Lung (tissue), 16 donors: ENCODE results near the gene SOX2. TPM values are rescaled to one million over a fixed set of nuclear protein-coding genes. Genes with fewer than 3 reads are reported as not detected.

Source experiments
- ATAC-seq: fragments of 200-7000 bp; cut with Tn5 transposase; one replicate; pipeline ENCODE4 v1.9.1; 2020; ENCODE audit warnings: moderate number of reproducible peaks; ENCODE audit not compliant: insufficient read depth, low FRiP score
- DNase-seq, 3 donors: peaks; one replicate each; pipeline ENCODE4 v3.0.0-alpha.2; 2013 to 2017
- H3K27ac ChIP-seq, 2 donors: one replicate each; pipeline ENCODE4 v1.5.1; 2013; ENCODE audit warnings: mild to moderate bottlenecking in 2 of 2, moderate library complexity in 2 of 2, control low read depth in 1 of 2, inconsistent platforms in 1 of 2, low read depth in 1 of 2, low read length in 1 of 2
- H3K27me3 ChIP-seq, 3 donors: one replicate each; pipeline ENCODE4 v1.5.1; 2013; ENCODE audit warnings: low read length in 2 of 3; ENCODE audit not compliant: control insufficient read depth in 3 of 3, insufficient read depth in 3 of 3
- H3K36me3 ChIP-seq, 4 donors: one replicate each; pipeline ENCODE4 v1.5.1; 2013; ENCODE audit warnings: low read length in 4 of 4, mild to moderate bottlenecking in 1 of 4, moderate library complexity in 1 of 4; ENCODE audit not compliant: control insufficient read depth in 4 of 4, insufficient read depth in 4 of 4
- H3K4me1 ChIP-seq, 5 donors: one replicate each; pipeline ENCODE4 v1.5.1; 2013; ENCODE audit warnings: low read length in 5 of 5, mild to moderate bottlenecking in 2 of 5, moderate library complexity in 1 of 5; ENCODE audit not compliant: control insufficient read depth in 5 of 5, insufficient read depth in 5 of 5
- H3K4me3 ChIP-seq: one replicate; pipeline ENCODE4 v1.5.1; 2013; ENCODE audit warnings: mild to moderate bottlenecking, control low read depth, moderate library complexity
- H3K9ac ChIP-seq, 2 donors: one replicate each; pipeline ENCODE4 v1.5.1; 2013; ENCODE audit warnings: low read length in 2 of 2, control low read depth in 1 of 2; ENCODE audit not compliant: insufficient read depth in 1 of 2
- H3K9me3 ChIP-seq, 4 donors: one replicate each; pipeline ENCODE4 v1.5.1; 2013; ENCODE audit warnings: low read length in 3 of 4, mild to moderate bottlenecking in 1 of 4, moderate library complexity in 1 of 4; ENCODE audit not compliant: control insufficient read depth in 4 of 4, insufficient read depth in 3 of 4
- WGBS, 2 donors: extraction: QIAGEN DNeasy Blood & Tissue Kit; methylation state at CpG; one replicate each; pipeline ENCODE4 v1.1.7; 2013; 5-methylcytosine and 5-hydroxymethylcytosine counted together
- long read RNA-seq, 5 donors: transcript quantifications; one replicate each; lab custom pipeline, GENCODE V29; 2026
- polyA plus RNA-seq, 2 donors: library from polyadenylated mRNA; stranded (reverse); fragments of 200-250 nt; gene quantifications; one replicate each; pipeline ENCODE4 v1.2.1, GENCODE V29; 2013
- total RNA-seq, 2 donors: library from RNA; depleted of rRNA in 1 of 2; stranded (reverse); fragments of >200 nt in 1 of 2; gene quantifications; one replicate each; pipeline ENCODE4 v1.2.1, GENCODE V29; 2014 to 2021
- TF ChIP-seq, protein P1 (sequence below): IDR thresholded peaks from 2 replicates; pipeline ENCODE4 v1.5.1; 2012; ENCODE audit warnings: mild to moderate bottlenecking; ENCODE audit errors: control extremely low read depth, extremely low read depth
- donor health status: control.
- donor health status: control.
- donor health status: Bipolar disorder and iron deficiency.
- donor health status: healthy.
- donor health status: DM: yes; HTN: yes; CAD: no.

Gene SOX2
- total RNA-seq (10 to 100 TPM in 1 of 2 donors, 1 to 10 TPM in 1; 8.7 to 16.4 TPM), polyA plus RNA-seq (1 to 10 TPM; 4.4 to 5.8 TPM)
- long read RNA-seq, donor 1, transcript SOX2-201 (1 exons, 2,513 nt), result major isoform, 33 of 33 reads
- long read RNA-seq, donor 1, partial matches to known transcripts, result 0 of 33 reads
- long read RNA-seq, donor 1, other reads (novel, unspliced or antisense), result 0 of 33 reads
- long read RNA-seq, donor 2, transcript SOX2-201 (1 exons, 2,513 nt), result major isoform, 16 of 16 reads
- long read RNA-seq, donor 2, partial matches to known transcripts, result 0 of 16 reads
- long read RNA-seq, donor 2, other reads (novel, unspliced or antisense), result 0 of 16 reads
- long read RNA-seq, donor 3, transcript SOX2-201 (1 exons, 2,513 nt), result major isoform, 28 of 28 reads
- long read RNA-seq, donor 3, partial matches to known transcripts, result 0 of 28 reads
- long read RNA-seq, donor 3, other reads (novel, unspliced or antisense), result 0 of 28 reads
- long read RNA-seq, donor 4, transcript SOX2-201 (1 exons, 2,513 nt), result major isoform, 30 of 30 reads
- long read RNA-seq, donor 4, partial matches to known transcripts, result 0 of 30 reads
- long read RNA-seq, donor 4, other reads (novel, unspliced or antisense), result 0 of 30 reads
- long read RNA-seq, donor 5, transcript SOX2-201 (1 exons, 2,513 nt), result major isoform, 53 of 53 reads
- long read RNA-seq, donor 5, partial matches to known transcripts, result 0 of 53 reads
- long read RNA-seq, donor 5, other reads (novel, unspliced or antisense), result 0 of 53 reads

DNA sequence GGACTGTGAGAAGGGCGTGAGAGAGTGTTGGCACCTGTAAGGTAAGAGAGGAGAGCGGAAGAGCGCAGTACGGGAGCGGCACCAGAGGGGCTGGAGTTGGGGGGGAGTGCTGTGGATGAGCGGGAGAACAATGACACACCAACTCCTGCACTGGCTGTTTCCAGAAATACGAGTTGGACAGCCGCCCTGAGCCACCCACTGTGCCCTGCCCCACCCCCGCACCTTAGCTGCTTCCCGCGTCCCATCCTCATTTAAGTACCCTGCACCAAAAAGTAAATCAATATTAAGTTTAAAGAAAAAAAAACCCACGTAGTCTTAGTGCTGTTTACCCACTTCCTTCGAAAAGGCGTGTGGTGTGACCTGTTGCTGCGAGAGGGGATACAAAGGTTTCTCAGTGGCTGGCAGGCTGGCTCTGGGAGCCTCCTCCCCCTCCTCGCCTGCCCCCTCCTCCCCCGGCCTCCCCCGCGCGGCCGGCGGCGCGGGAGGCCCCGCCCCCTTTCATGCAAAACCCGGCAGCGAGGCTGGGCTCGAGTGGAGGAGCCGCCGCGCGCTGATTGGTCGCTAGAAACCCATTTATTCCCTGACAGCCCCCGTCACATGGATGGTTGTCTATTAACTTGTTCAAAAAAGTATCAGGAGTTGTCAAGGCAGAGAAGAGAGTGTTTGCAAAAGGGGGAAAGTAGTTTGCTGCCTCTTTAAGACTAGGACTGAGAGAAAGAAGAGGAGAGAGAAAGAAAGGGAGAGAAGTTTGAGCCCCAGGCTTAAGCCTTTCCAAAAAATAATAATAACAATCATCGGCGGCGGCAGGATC lies at the start of gene SOX2:
Gene SOX2 (plus strand): TSS at position 601 of the 811 bp plus-strand sequence. CDS start 436 bp downstream, outside the sequence.
- peak; percentile 83 to 89 (median 88) for DNase-seq
- H3K4me3 ChIP-seq, result no peak within 1 kb of the TSS
- peaks cover 0 to 15% (median 4%) of the 10 kb centered on the region in 5 donors for H3K4me1 ChIP-seq
- ATAC-seq, result peak; percentile 54
- no peaks in the 10 kb centered on the region for H3K36me3 ChIP-seq
- H3K27ac ChIP-seq, result no peak within 1 kb of the TSS
- TF ChIP-seq, protein P1, sequence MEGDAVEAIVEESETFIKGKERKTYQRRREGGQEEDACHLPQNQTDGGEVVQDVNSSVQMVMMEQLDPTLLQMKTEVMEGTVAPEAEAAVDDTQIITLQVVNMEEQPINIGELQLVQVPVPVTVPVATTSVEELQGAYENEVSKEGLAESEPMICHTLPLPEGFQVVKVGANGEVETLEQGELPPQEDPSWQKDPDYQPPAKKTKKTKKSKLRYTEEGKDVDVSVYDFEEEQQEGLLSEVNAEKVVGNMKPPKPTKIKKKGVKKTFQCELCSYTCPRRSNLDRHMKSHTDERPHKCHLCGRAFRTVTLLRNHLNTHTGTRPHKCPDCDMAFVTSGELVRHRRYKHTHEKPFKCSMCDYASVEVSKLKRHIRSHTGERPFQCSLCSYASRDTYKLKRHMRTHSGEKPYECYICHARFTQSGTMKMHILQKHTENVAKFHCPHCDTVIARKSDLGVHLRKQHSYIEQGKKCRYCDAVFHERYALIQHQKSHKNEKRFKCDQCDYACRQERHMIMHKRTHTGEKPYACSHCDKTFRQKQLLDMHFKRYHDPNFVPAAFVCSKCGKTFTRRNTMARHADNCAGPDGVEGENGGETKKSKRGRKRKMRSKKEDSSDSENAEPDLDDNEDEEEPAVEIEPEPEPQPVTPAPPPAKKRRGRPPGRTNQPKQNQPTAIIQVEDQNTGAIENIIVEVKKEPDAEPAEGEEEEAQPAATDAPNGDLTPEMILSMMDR, result no peak
- WGBS, 2 donors, result 3% methylated on average over 33 to 37 of the region's 37 CpGs
- H3K9me3 ChIP-seq, result peaks cover 0 to 10% (median 0%) of the 10 kb centered on the region in 4 donors
- H3K27me3 ChIP-seq, result peaks cover 21 to 86% (median 79%) of the 10 kb centered on the region in 3 donors
- H3K9ac ChIP-seq, result peak within 1 kb of the TSS in 1 of 2 donors; percentile 7

DNA sequence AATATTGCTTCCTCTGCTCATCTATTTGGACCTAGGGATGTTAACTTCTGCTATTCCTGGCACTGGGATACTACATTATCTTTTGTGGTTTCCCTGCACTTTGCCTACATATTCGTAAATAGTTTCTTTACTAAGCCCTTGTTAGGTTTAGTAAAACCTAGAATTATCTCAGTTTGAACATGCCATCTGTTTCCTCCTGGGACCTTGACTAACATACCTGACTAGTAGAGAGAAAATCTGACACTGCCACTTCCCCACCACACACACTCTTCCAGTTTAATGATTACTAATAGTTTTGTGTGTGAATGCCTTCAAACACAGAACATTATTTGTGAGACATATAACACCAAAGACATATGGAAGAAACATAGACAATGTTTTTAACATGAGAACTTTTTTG lies 28.2 kb upstream of the SOX2 start:
- H3K27me3 ChIP-seq, result no peaks in the 10 kb centered on the region
- TF ChIP-seq, protein P1, result no peak
- ATAC-seq (no peak), DNase-seq (no peak)
- peaks cover 0 to 2% (median 0%) of the 10 kb centered on the region in 4 donors for H3K9me3 ChIP-seq
- no peak overlapping the region for H3K27ac ChIP-seq
- H3K9ac ChIP-seq, result no peak overlapping the region
- H3K4me1 ChIP-seq, result no peaks in the 10 kb centered on the region
- no peak overlapping the region for H3K4me3 ChIP-seq
- no peaks in the 10 kb centered on the region for H3K36me3 ChIP-seq
- 21 to 39% methylated on average over 1 of the region's 1 CpG for WGBS, 2 donors

DNA sequence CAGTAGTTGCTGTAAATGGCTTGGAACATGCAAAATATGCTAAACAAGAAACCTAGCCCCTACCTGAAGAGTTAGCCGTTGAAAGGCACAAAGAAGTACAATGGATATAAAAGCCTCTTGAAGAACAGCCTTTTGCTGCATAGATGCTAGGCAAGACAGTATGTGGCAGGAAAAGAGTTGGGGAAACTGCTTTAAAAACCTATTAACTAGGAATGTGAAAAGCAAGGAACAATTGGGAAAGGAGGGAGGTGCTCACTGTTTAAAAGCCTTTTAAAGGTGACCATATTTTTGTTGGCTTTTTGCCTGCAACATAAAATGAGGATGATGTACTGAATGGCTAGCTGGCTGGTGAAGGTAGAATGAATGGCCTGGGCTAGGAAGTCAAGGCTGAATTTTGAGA lies 24.5 kb upstream of the SOX2 start:
- no peak overlapping the region for H3K27ac ChIP-seq
- WGBS, 2 donors, result 76 to 86% methylated on average over 1 of the region's 1 CpG
- no peaks in the 10 kb centered on the region for H3K27me3 ChIP-seq
- H3K9ac ChIP-seq, result no peak overlapping the region
- TF ChIP-seq, protein P1, result no peak
- ATAC-seq, result no peak
- no peak for DNase-seq
- H3K4me3 ChIP-seq, result no peak overlapping the region
- no peaks in the 10 kb centered on the region for H3K9me3 ChIP-seq
- no peaks in the 10 kb centered on the region for H3K36me3 ChIP-seq
- no peaks in the 10 kb centered on the region for H3K4me1 ChIP-seq
